Stimulated activated CD8-positive, alpha-beta memory T cell treated with anti-CD3 and anti-CD28 coated beads, Interleukin-7, amount 100 ng/mL, for 1 hour (primary cell): ENCODE results near the gene BOD1L2.

ENCODE experiments used
- DNase-seq, 2 donors: peaks; one replicate each; pipeline ENCODE4 v3.0.0-alpha.2; 2020; ENCODE audit warnings: low read depth in 2 of 2

Gene BOD1L2

GRCh38 chr18:57150081-57150480 is 3.2 kb downstream of the BOD1L2 start:
- DNase-seq = no peak

GRCh38 chr18:57150828-57151227 is 3.9 kb downstream of the BOD1L2 start:
- no peak for DNase-seq

GRCh38 chr18:57154191-57154830 is 7.4 kb downstream of the BOD1L2 start:
- DNase-seq = no peak

GRCh38 chr18:57164401-57164800 is 17.5 kb downstream of the BOD1L2 start:
- no peak for DNase-seq

GRCh38 chr18:57167617-57168308 is 20.9 kb downstream of the BOD1L2 start:
- no peak for DNase-seq

- DNase-seq = no peak
Observed at GRCh38 chr18:57171026-57171425, 24.1 kb downstream of the BOD1L2 start.

GRCh38 chr18:57175532-57175931 is 28.6 kb downstream of the BOD1L2 start:
- DNase-seq = no peak

GRCh38 chr18:57185434-57185833 is 38.5 kb downstream of the BOD1L2 start:
- no peak for DNase-seq

GRCh38 chr18:57188851-57189557 is 42.1 kb downstream of the BOD1L2 start:
- DNase-seq = no peak

GRCh38 chr18:57190026-57190425 is 43.1 kb downstream of the BOD1L2 start:
- no peak for DNase-seq

GRCh38 chr18:57194070-57194469 is 47.2 kb downstream of the BOD1L2 start:
- no peak for DNase-seq

GRCh38 chr18:57194622-57195021 is 47.7 kb downstream of the BOD1L2 start:
- DNase-seq = no peak

- DNase-seq = no peak
Observed at GRCh38 chr18:57195341-57195740, 48.5 kb downstream of the BOD1L2 start.

- DNase-seq = no peak
Observed at GRCh38 chr18:57197261-57197660, 50.4 kb downstream of the BOD1L2 start.

- no peak for DNase-seq
Observed at GRCh38 chr18:57198073-57198472, 51.2 kb downstream of the BOD1L2 start.
